MM.1S (cell line): Measurements from ENCODE around the gene MTF1.

Experiments
- CTCF ChIP-seq: fragments of 300-600 bp; sonication (generic); IDR thresholded peaks from 2 replicates; pipeline ENCODE4 v1.5.1; 2016; ENCODE audit warnings: antibody characterized with exemption, low read length, mixed read lengths
- EZH2 ChIP-seq: fragments of 300-600 bp; sonication (generic); optimal IDR thresholded peaks from 2 replicates; pipeline ENCODE3; 2017; ENCODE audit warnings: low read depth, mild to moderate bottlenecking, antibody characterized with exemption, low read length, mixed read lengths
- EZH2phosphoT487 ChIP-seq: fragments of 300-600 bp; sonication (generic); IDR thresholded peaks from 2 replicates; pipeline ENCODE4 v1.6.1; 2018; ENCODE audit warnings: antibody characterized with exemption, low read length

DNA sequence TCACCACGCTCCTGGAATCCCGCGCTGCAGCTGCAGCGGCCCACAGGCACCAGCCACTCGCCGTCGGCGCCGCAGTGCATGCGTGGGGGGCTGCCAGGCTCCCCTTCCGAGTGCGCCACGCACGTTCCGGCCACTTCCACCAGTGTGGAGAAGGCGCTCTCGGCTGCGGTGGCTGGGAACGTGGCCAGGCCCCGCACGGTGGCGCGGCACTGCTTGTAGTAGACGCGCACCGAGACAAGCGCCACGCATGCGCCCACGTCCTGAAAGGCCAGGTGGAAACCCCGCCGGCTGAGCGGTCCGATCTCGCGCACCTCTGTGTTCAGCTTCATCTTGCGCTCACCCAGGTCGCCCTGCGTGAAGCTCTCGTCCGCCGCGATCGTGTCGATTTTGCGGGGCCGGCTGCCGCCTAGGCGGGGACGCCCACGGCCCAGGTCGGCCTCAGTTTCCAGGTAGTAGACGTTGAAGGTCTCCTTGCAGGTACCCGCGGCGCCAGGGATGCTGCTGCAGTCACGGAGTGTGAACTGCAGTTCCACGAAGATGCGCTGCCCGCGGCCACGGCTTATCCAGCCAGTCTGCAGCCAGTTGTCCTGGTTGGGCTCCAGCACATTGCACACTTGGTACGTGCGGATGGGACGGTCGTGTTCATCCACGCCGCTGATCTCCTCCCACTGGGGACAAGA lies 97.8 kb downstream of the MTF1 start:
- TF ChIP-seq CTCF (no peak), EZH2 (no peak), EZH2phosphoT487 (no peak)
